Adrenal gland (tissue), 12 donors: Measurements from ENCODE around the gene WWOX. TPM values are rescaled to one million over a fixed set of nuclear protein-coding genes. Genes with fewer than 3 reads are reported as not detected.

ENCODE experiments used
- DNase-seq, 7 donors: peaks; one replicate each; pipeline ENCODE4 v3.0.0-alpha.2; 2019 to 2020
- H3K27ac ChIP-seq, 5 donors: fragments of 200-600 bp; sonication (generic) in 4 of 5; 1 replicate in 3 of 5; 2 replicates in 2 of 5; pipeline versions ENCODE4 v1.5.1 to v1.8.0; 2016 to 2020; ENCODE audit warnings: mild to moderate bottlenecking in 1 of 5
- H3K27me3 ChIP-seq: fragments of 200-600 bp; 2 replicates; pipeline ENCODE4 v1.8.0; 2021
- H3K36me3 ChIP-seq, 2 donors: fragments of 200-600 bp; replicated peaks in 1 of 2; 1 replicate in 1 of 2; 2 replicates in 1 of 2; pipeline versions ENCODE4 v1.5.1 to v1.8.0; 2018 to 2022
- H3K4me1 ChIP-seq, 2 donors: fragments of 200-600 bp; replicated peaks in 1 of 2; 1 replicate in 1 of 2; 2 replicates in 1 of 2; pipeline versions ENCODE4 v1.5.1 to v1.8.0; 2018 to 2021
- H3K4me3 ChIP-seq, 4 donors: fragments of 200-600 bp; sonication (generic) in 3 of 4; one replicate each; pipeline ENCODE4 v1.5.1; 2016 to 2018
- H3K9me3 ChIP-seq, 3 donors: fragments of 200-600 bp; sonication (generic) in 1 of 3; replicated peaks in 1 of 3; 1 replicate in 2 of 3; 2 replicates in 1 of 3; pipeline versions ENCODE4 v1.5.1 to v1.8.0; 2016 to 2021
- CTCF ChIP-seq, 6 experiments: fragments of 450-650 bp in 4 of 6; fragments of 200-600 bp in 2 of 6; sonication (generic) in 1 of 6; IDR thresholded peaks; 1 replicate in 5 of 6; 2 replicates in 1 of 6; pipeline versions ENCODE4 v1.5.1 to v1.8.0; 2016 to 2021; ENCODE audit warnings: antibody characterized with exemption in 6 of 6, mild to moderate bottlenecking in 2 of 6, moderate library complexity in 1 of 6
- POLR2A ChIP-seq, 2 donors: fragments of 450-650 bp; IDR thresholded peaks; one replicate each; pipeline ENCODE4 v1.6.1; 2017; ENCODE audit warnings: antibody characterized with exemption in 2 of 2, mild to moderate bottlenecking in 2 of 2, moderate library complexity in 1 of 2
- WGBS, 4 donors: extraction: QIAGEN DNeasy Blood & Tissue Kit in 2 of 4; methylation state at CpG; one replicate each; pipeline versions ENCODE4 v1.1.5 to v1.1.7; 2013 to 2017; 5-methylcytosine and 5-hydroxymethylcytosine counted together
- intact Hi-C, 2 donors: fragments of 100-400 bp; cut with DNase I; formaldehyde crosslinking; loops; one replicate each; pipeline versions ENCODE4 v1.14.1 to v1.15.0; 2022 to 2023
- polyA plus RNA-seq, 3 donors: library from polyadenylated mRNA; stranded (reverse); fragments of 200-250 nt in 2 of 3; fragments of 350-450 nt in 1 of 3; fragmentation: Illumina TruSeq in 1 of 3; extraction: RNeasy Lipid Tissue Mini Kit (QIAGEN cat#74804) in 1 of 3; gene quantifications; one replicate each; pipeline ENCODE4 v1.2.3, GENCODE V29; 2013 to 2014
- total RNA-seq, 9 donors: library from RNA; depleted of rRNA in 4 of 9; stranded (reverse); fragments of >200 nt in 4 of 9; fragments of 120-200 nt in 1 of 9; fragmentation: NEBNext Ultra II Directional in 1 of 9; extraction: Animal tissue kit (Norgen Biotek cat#: 25700) in 1 of 9; gene quantifications; one replicate each; pipeline versions ENCODE4 v1.1.0 to v1.2.4, GENCODE V29; 2013 to 2023
- donor health status: healthy with polysubstance abuse.
- donor health status: Bipolar disorder and iron deficiency.
- donor health status: DM: yes; HTN: yes; CAD: no.
- donor health status: DM: no; HTN: no; CAD: no.
- donor health status: DM: no; HTN: no; CAD: no.
- donor health status: DM: yes; HTN: yes; CAD: no.

The WWOX gene
- total and polyA plus RNA-seq, 12 donors: 11.8 to 74.6 (median 20.5) TPM

- DNase-seq: no peak
- H3K36me3 ChIP-seq: no peaks in the 10 kb centered on the region
- H3K4me1 ChIP-seq: no peaks in the 10 kb centered on the region
- WGBS, 4 donors: 68 to 82% (median 72%) methylated on average over 7 of the region's 7 CpGs
- TF ChIP-seq CTCF (IDR thresholded peaks at IDR 0.05) (no peak), POLR2A (IDR thresholded peaks at IDR 0.05) (no peak)
- no peaks in the 10 kb centered on the region for H3K9me3 ChIP-seq
- no peaks in the 10 kb centered on the region for H3K27me3 ChIP-seq
- H3K4me3 ChIP-seq: no peak overlapping the region
- H3K27ac ChIP-seq: no peak overlapping the region
- intact Hi-C loops: no loop called here
These were observed 56.4 kb downstream of the WWOX start for GRCh38 chr16:78155791-78156345.

- H3K4me3 ChIP-seq: no peak overlapping the region
- DNase-seq: no peak
- no peak overlapping the region for H3K27ac ChIP-seq
- no peaks in the 10 kb centered on the region for H3K36me3 ChIP-seq
- intact Hi-C loops: no loop called here
- no peaks in the 10 kb centered on the region for H3K9me3 ChIP-seq
- WGBS, 4 donors: 93 to 98% (median 96%) methylated on average over 5 of the region's 5 CpGs
- no peak for TF ChIP-seq CTCF (IDR thresholded peaks at IDR 0.05)
- no peak for TF ChIP-seq POLR2A (IDR thresholded peaks at IDR 0.05)
- no peaks in the 10 kb centered on the region for H3K4me1 ChIP-seq
- H3K27me3 ChIP-seq: no peaks in the 10 kb centered on the region
These were observed 61.7 kb downstream of the WWOX start for GRCh38 chr16:78161023-78161729.

- Histone ChIP-seq H3K4me1 (no peaks in the 10 kb centered on the region), H3K4me3 (no peak overlapping the region), H3K27me3 (no peaks in the 10 kb centered on the region), H3K9me3 (no peaks in the 10 kb centered on the region), H3K27ac (no peak overlapping the region), H3K36me3 (no peaks in the 10 kb centered on the region)
- DNase-seq: no peak
- TF ChIP-seq CTCF (IDR thresholded peaks at IDR 0.05): no peak
- TF ChIP-seq POLR2A (IDR thresholded peaks at IDR 0.05): no peak
- 84 to 88% (median 85%) methylated on average over 12 of the region's 12 CpGs for WGBS, 4 donors
- intact Hi-C loops: no loop called here
These were observed 64.6 kb downstream of the WWOX start for GRCh38 chr16:78163772-78164670.

GRCh38 chr16:78170494-78170933 is 71.1 kb downstream of the WWOX start:
- Histone ChIP-seq H3K36me3 (no peaks in the 10 kb centered on the region), H3K9me3 (no peaks in the 10 kb centered on the region), H3K27ac (no peak overlapping the region), H3K4me1 (no peaks in the 10 kb centered on the region), H3K27me3 (no peaks in the 10 kb centered on the region), H3K4me3 (no peak overlapping the region)
- intact Hi-C loops: no loop called here
- WGBS, 4 donors: 74 to 75% (median 74%) methylated on average over 2 of the region's 2 CpGs
- TF ChIP-seq POLR2A (IDR thresholded peaks at IDR 0.05): no peak
- no peak for TF ChIP-seq CTCF (IDR thresholded peaks at IDR 0.05)
- DNase-seq: no peak
